ENCODE data around the gene SLK. TPM values are rescaled to one million over a fixed set of nuclear protein-coding genes. Genes with fewer than 3 reads are reported as not detected.
A peak's percentile ranks its signal among the peaks of the same experiment; 100 is the strongest.

SLK gene
- total RNA-seq, 1 donor from 2014 or later: 27.5 TPM

DNA sequence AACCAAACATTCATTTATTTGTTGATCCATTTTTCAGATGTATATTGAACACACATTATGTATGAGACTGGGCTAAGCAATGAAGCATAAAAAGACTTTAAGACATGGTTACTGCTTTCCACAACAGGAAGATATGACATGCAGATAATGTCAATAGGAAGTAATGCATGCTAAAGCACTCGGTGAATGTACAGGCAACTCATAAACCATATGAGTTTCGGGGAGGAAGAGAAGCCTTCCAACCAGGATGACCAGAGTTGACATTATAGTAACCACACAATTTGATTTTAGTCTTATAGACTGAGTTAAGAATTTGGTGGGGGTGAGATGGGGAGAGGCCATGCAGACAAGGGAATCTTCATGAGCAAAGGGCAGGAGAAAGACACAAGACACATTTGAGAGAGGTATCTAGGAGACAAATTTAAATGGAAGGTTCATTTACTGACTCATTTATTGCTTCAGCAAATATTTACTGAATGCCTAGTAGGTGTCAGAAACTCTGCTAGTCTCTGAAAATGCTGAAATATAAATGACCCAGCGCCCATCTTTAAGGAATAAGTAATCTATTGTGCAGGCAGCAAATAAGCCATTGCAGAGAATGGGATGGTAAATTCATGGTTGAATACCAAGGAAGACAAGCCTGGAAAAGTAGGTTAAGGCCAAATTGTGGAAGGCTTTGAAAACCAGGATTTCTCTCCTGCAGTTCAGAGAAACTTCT lies 19.0 kb upstream of the SLK start:
- FAIRE-seq: no peak
- no peak overlapping the region for H2AFZ ChIP-seq (ENCODE audit: low read depth, low read length)
- H3K27me3 Mint-ChIP-seq (ENCODE audit: low read depth, unreplicated experiment): no peaks in the 10 kb centered on the region

DNA sequence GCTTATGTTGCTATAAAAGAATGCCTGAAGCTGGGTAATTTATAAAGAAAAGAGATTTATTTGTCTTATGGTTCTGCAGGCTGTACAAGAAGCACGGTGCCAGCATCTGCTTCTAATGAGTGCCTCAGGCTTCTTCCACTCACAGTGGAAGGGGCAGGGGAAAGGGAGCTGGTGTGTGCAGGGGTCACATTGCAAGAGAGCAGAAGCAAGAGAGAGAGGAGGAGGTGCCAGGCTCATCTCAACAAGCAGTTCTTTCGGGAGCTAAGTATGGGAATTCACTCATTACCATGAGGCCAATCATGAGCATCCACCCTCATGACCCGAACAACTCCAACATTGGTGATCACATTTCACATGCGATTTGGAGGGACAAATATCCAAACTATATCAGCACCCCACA lies 17.2 kb upstream of the SLK start:
- no peaks in the 10 kb centered on the region for H3K27me3 ChIP-seq (ENCODE audit: insufficient read depth, low read length)
- TF ChIP-seq, protein P1, sequence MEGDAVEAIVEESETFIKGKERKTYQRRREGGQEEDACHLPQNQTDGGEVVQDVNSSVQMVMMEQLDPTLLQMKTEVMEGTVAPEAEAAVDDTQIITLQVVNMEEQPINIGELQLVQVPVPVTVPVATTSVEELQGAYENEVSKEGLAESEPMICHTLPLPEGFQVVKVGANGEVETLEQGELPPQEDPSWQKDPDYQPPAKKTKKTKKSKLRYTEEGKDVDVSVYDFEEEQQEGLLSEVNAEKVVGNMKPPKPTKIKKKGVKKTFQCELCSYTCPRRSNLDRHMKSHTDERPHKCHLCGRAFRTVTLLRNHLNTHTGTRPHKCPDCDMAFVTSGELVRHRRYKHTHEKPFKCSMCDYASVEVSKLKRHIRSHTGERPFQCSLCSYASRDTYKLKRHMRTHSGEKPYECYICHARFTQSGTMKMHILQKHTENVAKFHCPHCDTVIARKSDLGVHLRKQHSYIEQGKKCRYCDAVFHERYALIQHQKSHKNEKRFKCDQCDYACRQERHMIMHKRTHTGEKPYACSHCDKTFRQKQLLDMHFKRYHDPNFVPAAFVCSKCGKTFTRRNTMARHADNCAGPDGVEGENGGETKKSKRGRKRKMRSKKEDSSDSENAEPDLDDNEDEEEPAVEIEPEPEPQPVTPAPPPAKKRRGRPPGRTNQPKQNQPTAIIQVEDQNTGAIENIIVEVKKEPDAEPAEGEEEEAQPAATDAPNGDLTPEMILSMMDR (IDR thresholded peaks at IDR 0.05; ENCODE audit: insufficient read depth, low read depth, low read length): no peak
- TF ChIP-seq EZH2 (IDR thresholded peaks at IDR 0.05; ENCODE audit: insufficient read depth, low read length): no peak
- H2AFZ ChIP-seq (ENCODE audit: low read depth, low read length): no peak overlapping the region
- Mint-ChIP-seq H3K36me3 (ENCODE audit: low read depth, unreplicated experiment) (no peaks in the 10 kb centered on the region), H3K4me3 (ENCODE audit: unreplicated experiment) (no peak overlapping the region), H3K4me1 (ENCODE audit: low read depth, unreplicated experiment) (no peaks in the 10 kb centered on the region), H3K9me3 (ENCODE audit: unreplicated experiment) (no peaks in the 10 kb centered on the region), H3K27ac (ENCODE audit: unreplicated experiment) (peak overlapping the region; percentile 14), H3K27me3 (ENCODE audit: low read depth, unreplicated experiment) (no peaks in the 10 kb centered on the region)
- no peak for FAIRE-seq
- no peak overlapping the region for H3K9ac ChIP-seq (ENCODE audit: low read length)
- no peaks in the 10 kb centered on the region for H3K36me3 ChIP-seq (ENCODE audit: insufficient read depth, low read length)
- no peak overlapping the region for H3K4me3 ChIP-seq (ENCODE audit: insufficient read depth, low read depth, low read length)
- no peak for DNase-seq (ENCODE audit: low read depth)
- H3K4me2 ChIP-seq (ENCODE audit: low read length): no peak overlapping the region
- H3K27ac ChIP-seq (ENCODE audit: low read depth, low read length): no peak overlapping the region
- no peaks in the 10 kb centered on the region for H3K9me3 ChIP-seq (ENCODE audit: insufficient read depth, low read depth, low read length)
- no peaks in the 10 kb centered on the region for H3K4me1 ChIP-seq (ENCODE audit: insufficient read depth, low read length)
- no peaks in the 10 kb centered on the region for H3K79me2 ChIP-seq (ENCODE audit: insufficient read depth, low read length)
- H4K20me1 ChIP-seq (ENCODE audit: insufficient read depth, low read length): no peaks in the 10 kb centered on the region

More for the DNA sequence above, 19.0 kb upstream of the SLK start:
- Histone ChIP-seq H3K9ac (ENCODE audit: low read length) (no peak overlapping the region), H3K27me3 (ENCODE audit: insufficient read depth, low read length) (no peaks in the 10 kb centered on the region), H3K4me2 (ENCODE audit: low read length) (no peak overlapping the region), H3K27ac (ENCODE audit: low read depth, low read length) (no peak overlapping the region), H3K4me1 (ENCODE audit: insufficient read depth, low read length) (no peaks in the 10 kb centered on the region), H3K4me3 (ENCODE audit: insufficient read depth, low read depth, low read length) (no peak overlapping the region), H3K79me2 (ENCODE audit: insufficient read depth, low read length) (no peaks in the 10 kb centered on the region), H4K20me1 (ENCODE audit: insufficient read depth, low read length) (no peaks in the 10 kb centered on the region), H3K9me3 (ENCODE audit: insufficient read depth, low read depth, low read length) (no peaks in the 10 kb centered on the region), H3K36me3 (ENCODE audit: insufficient read depth, low read length) (no peaks in the 10 kb centered on the region)
- TF ChIP-seq, protein P1 (IDR thresholded peaks at IDR 0.05; ENCODE audit: insufficient read depth, low read depth, low read length): no peak
- no peak for TF ChIP-seq EZH2 (IDR thresholded peaks at IDR 0.05; ENCODE audit: insufficient read depth, low read length)
- H3K36me3 Mint-ChIP-seq (ENCODE audit: low read depth, unreplicated experiment): no peaks in the 10 kb centered on the region
- no peak for DNase-seq (ENCODE audit: low read depth)
- no peak overlapping the region for H3K27ac Mint-ChIP-seq (ENCODE audit: unreplicated experiment)
- H3K4me1 Mint-ChIP-seq (ENCODE audit: low read depth, unreplicated experiment): no peaks in the 10 kb centered on the region
- H3K9me3 Mint-ChIP-seq (ENCODE audit: unreplicated experiment): no peaks in the 10 kb centered on the region
- no peak overlapping the region for H3K4me3 Mint-ChIP-seq (ENCODE audit: unreplicated experiment)

DNA sequence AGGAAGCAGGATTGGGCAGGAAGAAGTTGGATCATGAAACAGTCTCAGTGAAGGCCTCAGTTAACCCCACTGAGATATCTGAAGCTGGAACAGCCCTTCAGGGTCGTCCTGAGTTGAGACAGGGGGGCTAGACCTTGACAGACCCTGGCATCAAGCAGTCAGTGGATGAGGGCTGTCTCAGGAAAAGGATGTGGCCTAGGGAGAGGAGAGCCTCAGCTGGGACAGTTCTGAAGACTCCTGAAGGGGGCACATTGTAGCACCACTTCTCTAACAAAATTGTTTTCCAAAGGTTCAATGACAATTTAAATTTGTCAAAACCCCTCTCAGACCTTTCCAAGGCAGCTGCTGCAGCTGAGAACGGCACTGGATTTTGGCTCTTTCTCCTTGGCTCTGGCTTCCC lies 15.8 kb upstream of the SLK start:
- no peak overlapping the region for H3K27ac ChIP-seq (ENCODE audit: low read depth, low read length)
- Mint-ChIP-seq H3K27ac (ENCODE audit: unreplicated experiment) (no peak overlapping the region), H3K9me3 (ENCODE audit: unreplicated experiment) (peaks cover 2% of the 10 kb centered on the region), H3K36me3 (ENCODE audit: low read depth, unreplicated experiment) (no peaks in the 10 kb centered on the region), H3K4me1 (ENCODE audit: low read depth, unreplicated experiment) (no peaks in the 10 kb centered on the region), H3K4me3 (ENCODE audit: unreplicated experiment) (no peak overlapping the region), H3K27me3 (ENCODE audit: low read depth, unreplicated experiment) (no peaks in the 10 kb centered on the region)
- H3K4me2 ChIP-seq (ENCODE audit: low read length): no peak overlapping the region
- H3K4me1 ChIP-seq (ENCODE audit: insufficient read depth, low read length): no peaks in the 10 kb centered on the region
- no peak overlapping the region for H3K9ac ChIP-seq (ENCODE audit: low read length)
- DNase-seq (ENCODE audit: low read depth) (no peak), FAIRE-seq (no peak)
- no peaks in the 10 kb centered on the region for H3K79me2 ChIP-seq (ENCODE audit: insufficient read depth, low read length)
- no peaks in the 10 kb centered on the region for H3K36me3 ChIP-seq (ENCODE audit: insufficient read depth, low read length)
- H3K27me3 ChIP-seq (ENCODE audit: insufficient read depth, low read length): no peaks in the 10 kb centered on the region
- H3K4me3 ChIP-seq (ENCODE audit: insufficient read depth, low read depth, low read length): no peak overlapping the region
- no peak overlapping the region for H2AFZ ChIP-seq (ENCODE audit: low read depth, low read length)
- TF ChIP-seq, protein P1 (IDR thresholded peaks at IDR 0.05; ENCODE audit: insufficient read depth, low read depth, low read length): no peak
- no peak for TF ChIP-seq EZH2 (IDR thresholded peaks at IDR 0.05; ENCODE audit: insufficient read depth, low read length)
- no peaks in the 10 kb centered on the region for H3K9me3 ChIP-seq (ENCODE audit: insufficient read depth, low read depth, low read length)
- no peaks in the 10 kb centered on the region for H4K20me1 ChIP-seq (ENCODE audit: insufficient read depth, low read length)
